Measurements from ENCODE around the gene FAM83D. TPM values are rescaled to one million over a fixed set of nuclear protein-coding genes. Genes with fewer than 3 reads are reported as not detected.

The FAM83D gene
- total and polyA plus RNA-seq, 2 of the 4 experiments (the other 2 are of a cell fraction), result 20.4 to 26.4 TPM

DNA sequence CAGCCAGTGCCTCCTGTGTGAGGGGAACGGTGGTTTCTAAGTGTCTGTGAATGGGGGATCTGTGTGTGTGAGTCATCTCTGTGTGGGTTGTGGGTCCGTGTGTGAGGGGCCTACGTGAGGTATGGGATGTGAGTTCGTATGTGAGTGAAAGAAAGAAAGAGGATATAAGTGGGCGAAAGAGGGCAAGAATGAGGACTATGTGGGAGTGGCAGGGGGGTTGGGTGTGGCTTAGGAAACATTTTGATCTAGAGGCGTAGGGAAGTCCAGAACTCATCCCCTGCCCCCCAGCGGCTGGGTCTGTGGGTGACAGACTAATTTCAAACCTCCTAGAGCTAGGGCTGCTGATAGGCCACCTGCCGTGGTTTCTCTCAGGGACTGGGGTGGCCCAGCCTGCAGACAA lies 71.4 kb downstream of the FAM83D start:
- H3K4me2 ChIP-seq (ENCODE audit: low read depth, low read length), result no peak overlapping the region
- 93 to 100% methylated on average over 2 to 4 of the region's 8 CpGs for WGBS, 2 experiments (ENCODE audit: extremely low coverage in 2 of 2, insufficient read length in 1 of 2)
- no peaks in the 10 kb centered on the region for H3K27me3 ChIP-seq (ENCODE audit: control insufficient read depth, insufficient read depth, low read length)
- H2BK120ac ChIP-seq (ENCODE audit: low read depth, low read length), result no peak overlapping the region
- H3K18ac ChIP-seq (ENCODE audit: low read depth, low read length), result no peak overlapping the region
- intact Hi-C loops (cut with micrococcal nuclease), result no loop called here
- no peak overlapping the region for H2AFZ ChIP-seq (replicated peaks; ENCODE audit: low read length, poor library complexity)
- H3K56ac ChIP-seq (ENCODE audit: extremely low read depth, insufficient read depth, low read length), result no peak overlapping the region
- DNase-seq, result no peak
- H4K8ac ChIP-seq (ENCODE audit: low read depth in 2 of 2, low read length in 2 of 2), result no peak overlapping the region
- H2BK5ac ChIP-seq (ENCODE audit: low read depth, low read length, poor library complexity, severe bottlenecking), result no peak overlapping the region
- H3K27ac ChIP-seq (ENCODE audit: insufficient read depth, low read length), result no peak overlapping the region
- no peak overlapping the region for H4K91ac ChIP-seq (ENCODE audit: insufficient read depth, low read depth, low read length)
- in situ Hi-C loops (cut with MboI; ENCODE audit: low sequenced_read_pairs), result no loop called here
- dilution Hi-C loops (cut with HindIII; ENCODE audit: low sequenced_read_pairs, unreplicated experiment), result no loop called here
- H3K23ac ChIP-seq (ENCODE audit: low read depth, low read length), result no peak overlapping the region
- H3K9ac ChIP-seq (ENCODE audit: low read depth, low read length), result no peak overlapping the region
- no peak overlapping the region for H4K5ac ChIP-seq (ENCODE audit: low read depth, low read length)
- no peak for ATAC-seq (ENCODE audit: low read depth)
- no peak overlapping the region for H2AK5ac ChIP-seq (ENCODE audit: low read depth, low read length)
- TF ChIP-seq BHLHE40 (IDR thresholded peaks at IDR 0.05; ENCODE audit: low read depth, low read length) (no peak), MXI1 (IDR thresholded peaks at IDR 0.05; ENCODE audit: borderline replicate concordance, low read depth, low read length) (no peak), MAFK (IDR thresholded peaks at IDR 0.05; ENCODE audit: low read depth, low read length) (no peak), POLR2A (IDR thresholded peaks at IDR 0.05; ENCODE audit: low read depth, low read length) (no peak), RCOR1 (IDR thresholded peaks at IDR 0.05; ENCODE audit: insufficient replicate concordance, low read length) (no peak), SMC3 (IDR thresholded peaks at IDR 0.05; ENCODE audit: low read depth, low read length) (no peak), CEBPB (IDR thresholded peaks at IDR 0.05; ENCODE audit: low read depth, low read length) (no peak), RAD21 (IDR thresholded peaks at IDR 0.05; ENCODE audit: low read length) (no peak), RFX5 (IDR thresholded peaks at IDR 0.05; ENCODE audit: low read depth, low read length) (no peak), FOS (IDR thresholded peaks at IDR 0.05; ENCODE audit: low read depth, low read length) (no peak), MAZ (IDR thresholded peaks at IDR 0.05; ENCODE audit: borderline replicate concordance, low read depth, low read length) (no peak), CHD1 (IDR thresholded peaks at IDR 0.05; ENCODE audit: low read depth, low read length) (no peak), NFE2L2 (IDR thresholded peaks at IDR 0.05; ENCODE audit: low read depth, low read length) (no peak)
- TF ChIP-seq, protein P1, sequence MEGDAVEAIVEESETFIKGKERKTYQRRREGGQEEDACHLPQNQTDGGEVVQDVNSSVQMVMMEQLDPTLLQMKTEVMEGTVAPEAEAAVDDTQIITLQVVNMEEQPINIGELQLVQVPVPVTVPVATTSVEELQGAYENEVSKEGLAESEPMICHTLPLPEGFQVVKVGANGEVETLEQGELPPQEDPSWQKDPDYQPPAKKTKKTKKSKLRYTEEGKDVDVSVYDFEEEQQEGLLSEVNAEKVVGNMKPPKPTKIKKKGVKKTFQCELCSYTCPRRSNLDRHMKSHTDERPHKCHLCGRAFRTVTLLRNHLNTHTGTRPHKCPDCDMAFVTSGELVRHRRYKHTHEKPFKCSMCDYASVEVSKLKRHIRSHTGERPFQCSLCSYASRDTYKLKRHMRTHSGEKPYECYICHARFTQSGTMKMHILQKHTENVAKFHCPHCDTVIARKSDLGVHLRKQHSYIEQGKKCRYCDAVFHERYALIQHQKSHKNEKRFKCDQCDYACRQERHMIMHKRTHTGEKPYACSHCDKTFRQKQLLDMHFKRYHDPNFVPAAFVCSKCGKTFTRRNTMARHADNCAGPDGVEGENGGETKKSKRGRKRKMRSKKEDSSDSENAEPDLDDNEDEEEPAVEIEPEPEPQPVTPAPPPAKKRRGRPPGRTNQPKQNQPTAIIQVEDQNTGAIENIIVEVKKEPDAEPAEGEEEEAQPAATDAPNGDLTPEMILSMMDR (conservative IDR thresholded peaks at IDR 0.05; ENCODE audit: low read depth, low read length), result no peak
- TF ChIP-seq, protein P2, sequence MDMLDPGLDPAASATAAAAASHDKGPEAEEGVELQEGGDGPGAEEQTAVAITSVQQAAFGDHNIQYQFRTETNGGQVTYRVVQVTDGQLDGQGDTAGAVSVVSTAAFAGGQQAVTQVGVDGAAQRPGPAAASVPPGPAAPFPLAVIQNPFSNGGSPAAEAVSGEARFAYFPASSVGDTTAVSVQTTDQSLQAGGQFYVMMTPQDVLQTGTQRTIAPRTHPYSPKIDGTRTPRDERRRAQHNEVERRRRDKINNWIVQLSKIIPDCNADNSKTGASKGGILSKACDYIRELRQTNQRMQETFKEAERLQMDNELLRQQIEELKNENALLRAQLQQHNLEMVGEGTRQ (IDR thresholded peaks at IDR 0.05; ENCODE audit: low read depth, low read length), result no peak
- TF ChIP-seq, protein P3, sequence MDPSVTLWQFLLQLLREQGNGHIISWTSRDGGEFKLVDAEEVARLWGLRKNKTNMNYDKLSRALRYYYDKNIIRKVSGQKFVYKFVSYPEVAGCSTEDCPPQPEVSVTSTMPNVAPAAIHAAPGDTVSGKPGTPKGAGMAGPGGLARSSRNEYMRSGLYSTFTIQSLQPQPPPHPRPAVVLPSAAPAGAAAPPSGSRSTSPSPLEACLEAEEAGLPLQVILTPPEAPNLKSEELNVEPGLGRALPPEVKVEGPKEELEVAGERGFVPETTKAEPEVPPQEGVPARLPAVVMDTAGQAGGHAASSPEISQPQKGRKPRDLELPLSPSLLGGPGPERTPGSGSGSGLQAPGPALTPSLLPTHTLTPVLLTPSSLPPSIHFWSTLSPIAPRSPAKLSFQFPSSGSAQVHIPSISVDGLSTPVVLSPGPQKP (IDR thresholded peaks at IDR 0.05; ENCODE audit: borderline replicate concordance, low read depth, low read length), result no peak
- H3K4me1 ChIP-seq (ENCODE audit: control insufficient read depth, insufficient read depth, low read length), result no peaks in the 10 kb centered on the region
- no peak overlapping the region for H3K4me3 ChIP-seq (ENCODE audit: insufficient read depth, low read depth, low read length)
- H4K20me1 ChIP-seq (ENCODE audit: insufficient read depth, low read length), result no peaks in the 10 kb centered on the region
- H3K14ac ChIP-seq (replicated peaks; ENCODE audit: low read depth, low read length), result no peak overlapping the region
- H2AK9ac ChIP-seq (replicated peaks; ENCODE audit: low read depth, low read length, poor library complexity), result no peak overlapping the region
- H3K36me3 ChIP-seq (ENCODE audit: control insufficient read depth, insufficient read depth, low read length), result peaks cover 43% of the 10 kb centered on the region
- H3K9me1 ChIP-seq (ENCODE audit: insufficient read depth, low read length), result peaks cover 16% of the 10 kb centered on the region
- no peak overlapping the region for H2BK15ac ChIP-seq (ENCODE audit: low read depth, low read length)
- H2BK20ac ChIP-seq (ENCODE audit: low read depth, low read length), result no peak overlapping the region
- H3K79me1 ChIP-seq (ENCODE audit: low read depth in 1 of 2, low read length in 2 of 2), result peaks cover 0 to 11% of the 10 kb centered on the region in 2 experiments; a peak in 3 of 4 replicates
- no TSS peak for BruUV-seq (replicated peaks)
- H3K4ac ChIP-seq (ENCODE audit: low read depth, low read length), result no peak overlapping the region
- POLR2A ChIA-PET (ENCODE audit: unreplicated experiment), result no interaction called here
- H3K9me3 ChIP-seq (ENCODE audit: control insufficient read depth, insufficient read depth, low read length), result no peaks in the 10 kb centered on the region
- CTCF ChIA-PET, result no interaction called here

Data from IMR-90 (cell line).